Aorta (tissue), 5 donors: Measurements from ENCODE around the gene PAK6. TPM values are rescaled to one million over a fixed set of nuclear protein-coding genes. Genes with fewer than 3 reads are reported as not detected.

Source experiments
- ATAC-seq: fragments of 200-7000 bp; cut with Tn5 transposase; one replicate; pipeline ENCODE4 v1.9.1; 2022; ENCODE audit warnings: moderate library complexity; ENCODE audit not compliant: low FRiP score
- DNase-seq, 2 donors: peaks; one replicate each; pipeline ENCODE4 v3.0.0-alpha.2; 2020
- H3K27ac ChIP-seq, 2 donors: one replicate each; pipeline ENCODE4 v1.5.1; 2013; ENCODE audit warnings: low read length in 2 of 2, mild to moderate bottlenecking in 2 of 2, moderate library complexity in 2 of 2, control low read depth in 1 of 2, inconsistent platforms in 1 of 2, low read depth in 1 of 2
- H3K27me3 ChIP-seq, 2 donors: one replicate each; pipeline ENCODE4 v1.6.1; 2013; ENCODE audit warnings: control low read depth in 1 of 2, low read length in 1 of 2, mild to moderate bottlenecking in 1 of 2, moderate library complexity in 1 of 2; ENCODE audit not compliant: insufficient read depth in 2 of 2, control insufficient read depth in 1 of 2
- H3K36me3 ChIP-seq, 2 donors: one replicate each; pipeline ENCODE4 v1.6.1; 2013; ENCODE audit warnings: control low read depth in 1 of 2, low read length in 1 of 2, mild to moderate bottlenecking in 1 of 2; ENCODE audit not compliant: insufficient read depth in 2 of 2, control insufficient read depth in 1 of 2
- H3K4me1 ChIP-seq, 2 donors: one replicate each; pipeline ENCODE4 v1.6.1; 2013; ENCODE audit warnings: low read length in 2 of 2, control low read depth in 1 of 2, mild to moderate bottlenecking in 1 of 2, moderate library complexity in 1 of 2; ENCODE audit not compliant: insufficient read depth in 2 of 2, control insufficient read depth in 1 of 2
- H3K4me3 ChIP-seq, 2 donors: one replicate each; pipeline ENCODE4 v1.5.1; 2013; ENCODE audit warnings: low read length in 2 of 2, control low read depth in 1 of 2, mild to moderate bottlenecking in 1 of 2
- H3K9me3 ChIP-seq: one replicate; pipeline ENCODE4 v1.6.1; 2013; ENCODE audit warnings: mild to moderate bottlenecking, low read length; ENCODE audit not compliant: control insufficient read depth
- WGBS, 2 donors: extraction: QIAGEN DNeasy Blood & Tissue Kit; methylation state at CpG; one replicate each; pipeline ENCODE4 v1.1.7; 2013; 5-methylcytosine and 5-hydroxymethylcytosine counted together
- intact Hi-C, 2 donors: fragments of 100-400 bp; cut with DNase I; formaldehyde crosslinking; loops; one replicate each; pipeline versions ENCODE4 v1.14.2 to v1.15.0; 2022
- polyA plus RNA-seq, 2 donors: library from polyadenylated mRNA; stranded (reverse); fragments of 200-250 nt; gene quantifications; one replicate each; pipeline ENCODE4 v1.2.3, GENCODE V29; 2013
- total RNA-seq, 2 donors: library from RNA; stranded (reverse); fragmentation: NEBNext Ultra II Directional; extraction: Animal tissue kit (Norgen Biotek cat#: 25700); gene quantifications; one replicate each; pipeline ENCODE4 v1.2.1, GENCODE V29; 2021
- donor health status: healthy with polysubstance abuse.
- donor health status: Bipolar disorder and iron deficiency.
- donor health status: DM: no; HTN: no; CAD: no.
- donor health status: DM: no; HTN: no; CAD: no.
- donor health status: DM: yes; HTN: yes; CAD: no.

The PAK6 gene
- total and polyA plus RNA-seq, 4 donors = 0.81 to 0.91 TPM; not detected in 2

GRCh38 chr15:40251486-40252140 is 12.8 kb downstream of the PAK6 start:
- H3K9me3 ChIP-seq = no peaks in the 10 kb centered on the region
- whole genome bisulfite sequencing, 2 donors = 82 to 86% methylated on average over 10 of the region's 10 CpGs
- ATAC-seq (no peak), DNase-seq (peak; percentile 37 to 55)
- intact Hi-C loops = loop anchor here in 1 of 2 donors (10.0 kb wide), 1 partner anchor 63 kb away; no protein-coding TSS in a partner anchor
- H3K27me3 ChIP-seq = no peaks in the 10 kb centered on the region
- H3K27ac ChIP-seq = no peak overlapping the region
- H3K4me3 ChIP-seq = no peak overlapping the region
- no peaks in the 10 kb centered on the region for H3K4me1 ChIP-seq
- H3K36me3 ChIP-seq = no peaks in the 10 kb centered on the region

- Histone ChIP-seq H3K9me3 (no peaks in the 10 kb centered on the region), H3K4me3 (no peak overlapping the region), H3K36me3 (no peaks in the 10 kb centered on the region), H3K4me1 (no peaks in the 10 kb centered on the region), H3K27me3 (no peaks in the 10 kb centered on the region), H3K27ac (no peak overlapping the region)
- peak; percentile 42 to 57 for DNase-seq
- 82 to 89% methylated on average over 22 to 27 of the region's 27 CpGs for WGBS, 2 donors
- intact Hi-C loops = loop anchor here in 1 of 2 donors (10.0 kb wide), 1 partner anchor 63 kb away; no protein-coding TSS in a partner anchor
- ATAC-seq = no peak
These were observed 13.2 kb downstream of the PAK6 start for GRCh38 chr15:40252141-40252437.

- H3K27me3 ChIP-seq = no peaks in the 10 kb centered on the region
- H3K27ac ChIP-seq = no peak overlapping the region
- 4 to 6% methylated on average over 71 to 82 of the region's 82 CpGs for WGBS, 2 donors
- intact Hi-C loops = loop anchor here in 1 of 2 donors (10.0 kb wide), 1 partner anchor 62 kb away; no protein-coding TSS in a partner anchor
- DNase-seq (peak; percentile 59 to 85), ATAC-seq (peak; percentile 56)
- no peaks in the 10 kb centered on the region for H3K36me3 ChIP-seq
- no peaks in the 10 kb centered on the region for H3K4me1 ChIP-seq
- H3K9me3 ChIP-seq = no peaks in the 10 kb centered on the region
- peak overlapping the region; percentile 3 to 48 for H3K4me3 ChIP-seq
These were observed 13.7 kb downstream of the PAK6 start for GRCh38 chr15:40252438-40253166.

- H3K27ac ChIP-seq = no peak overlapping the region
- WGBS, 2 donors = 44% methylated on average over 28 of the region's 28 CpGs
- no peaks in the 10 kb centered on the region for H3K27me3 ChIP-seq
- intact Hi-C loops = loop anchor here in 1 of 2 donors (10.0 kb wide), 1 partner anchor 62 kb away; no protein-coding TSS in a partner anchor
- H3K4me1 ChIP-seq = no peaks in the 10 kb centered on the region
- no peaks in the 10 kb centered on the region for H3K36me3 ChIP-seq
- peak overlapping the region; percentile 3 to 48 for H3K4me3 ChIP-seq
- peak in 1 of 2 donors; percentile 32 for DNase-seq
- no peaks in the 10 kb centered on the region for H3K9me3 ChIP-seq
- no peak for ATAC-seq
These were observed 14.4 kb downstream of the PAK6 start for GRCh38 chr15:40253167-40253790.

- H3K27ac ChIP-seq = no peak overlapping the region
- 98 to 100% methylated on average over 3 of the region's 3 CpGs for WGBS, 2 donors
- H3K4me1 ChIP-seq = no peaks in the 10 kb centered on the region
- DNase-seq (peak in 1 of 2 donors; percentile 37), ATAC-seq (no peak)
- intact Hi-C loops = loop anchor here in 1 of 2 donors (10.0 kb wide), 1 partner anchor 60 kb away; no protein-coding TSS in a partner anchor
- H3K4me3 ChIP-seq = no peak overlapping the region
- no peaks in the 10 kb centered on the region for H3K27me3 ChIP-seq
- H3K36me3 ChIP-seq = no peaks in the 10 kb centered on the region
- no peaks in the 10 kb centered on the region for H3K9me3 ChIP-seq
These were observed 15.6 kb downstream of the PAK6 start for GRCh38 chr15:40254452-40254851.

- Histone ChIP-seq H3K4me3 (no peak overlapping the region), H3K9me3 (no peaks in the 10 kb centered on the region), H3K36me3 (no peaks in the 10 kb centered on the region), H3K4me1 (no peaks in the 10 kb centered on the region), H3K27me3 (no peaks in the 10 kb centered on the region), H3K27ac (no peak overlapping the region)
- no peak for ATAC-seq
- intact Hi-C loops = loop anchor here in 1 of 2 donors (10.0 kb wide), 1 partner anchor 60 kb away; no protein-coding TSS in a partner anchor
- DNase-seq = no peak
- 94 to 97% methylated on average over 4 of the region's 4 CpGs for WGBS, 2 donors
These were observed 16.2 kb downstream of the PAK6 start for GRCh38 chr15:40255033-40255432.

GRCh38 chr15:40256638-40257235 is 17.9 kb downstream of the PAK6 start:
- no peak for ATAC-seq
- peak in 1 of 2 donors; percentile 34 for DNase-seq
- WGBS, 2 donors = 94% methylated on average over 15 to 17 of the region's 17 CpGs
- H3K27ac ChIP-seq = no peak overlapping the region
- H3K27me3 ChIP-seq = no peaks in the 10 kb centered on the region
- no peak overlapping the region for H3K4me3 ChIP-seq
- H3K9me3 ChIP-seq = no peaks in the 10 kb centered on the region
- no peaks in the 10 kb centered on the region for H3K4me1 ChIP-seq
- intact Hi-C loops = loop anchor here in 1 of 2 donors (10.0 kb wide), 1 partner anchor 58 kb away; no protein-coding TSS in a partner anchor
- no peaks in the 10 kb centered on the region for H3K36me3 ChIP-seq

GRCh38 chr15:40257656-40258450 is 19.0 kb downstream of the PAK6 start:
- H3K27me3 ChIP-seq = no peaks in the 10 kb centered on the region
- H3K4me1 ChIP-seq = no peaks in the 10 kb centered on the region
- no peak for ATAC-seq
- H3K36me3 ChIP-seq = no peaks in the 10 kb centered on the region
- intact Hi-C loops = loop anchor here in 1 of 2 donors (10.0 kb wide), 1 partner anchor 57 kb away; no protein-coding TSS in a partner anchor
- 81 to 83% methylated on average over 9 of the region's 9 CpGs for WGBS, 2 donors
- H3K4me3 ChIP-seq = no peak overlapping the region
- H3K27ac ChIP-seq = no peak overlapping the region
- peak in 1 of 2 donors; percentile 30 for DNase-seq
- no peaks in the 10 kb centered on the region for H3K9me3 ChIP-seq
